Endothelial cell of umbilical vein (primary cell): Measurements from ENCODE around the gene CBX5. TPM values are rescaled to one million over a fixed set of nuclear protein-coding genes. Genes with fewer than 3 reads are reported as not detected.
A peak's percentile ranks its signal among the peaks of the same experiment; 100 is the strongest.

ENCODE experiments used
- BruUV-seq: library from RNA; stranded (reverse); fragments of 400-500 nt; replicated peaks from 2 replicates; lab custom pipeline; 2021; lab: Mats Ljungman, UMichigan
- CTCF ChIA-PET: fragments of 300-600, 350-600 bp; sonication (Branson Sonifier 250); formaldehyde crosslinking; loops from one replicate; lab custom pipeline; 2021; ENCODE audit warnings: antibody characterized with exemption, inconsistent platforms; lab: Charles Lee
- POLR2A ChIA-PET: fragments of 300-600, 350-600 bp; sonication (Branson Sonifier 250); formaldehyde crosslinking; loops from one replicate; lab custom pipeline; 2021; ENCODE audit warnings: antibody characterized with exemption, inconsistent platforms; lab: Charles Lee
- DNase-seq: peaks from one replicate; pipeline ENCODE4 v3.0.0-alpha.2; 2011; ENCODE audit warnings: low read depth, low spot score
- FAIRE-seq: peaks from 2 replicates; lab custom pipeline; 2011; peaks lifted over from hg19 to GRCh38; lab: Jason Lieb, UNC
- H2AFZ ChIP-seq: 2 replicates; pipeline ENCODE4 v1.6.0; 2012; ENCODE audit warnings: low read depth, low read length, control low read depth, inconsistent platforms
- H3K27ac ChIP-seq: 2 replicates; pipeline ENCODE4 v1.5.1; 2011; ENCODE audit warnings: low read depth, mild to moderate bottlenecking, control low read depth, low read length, moderate library complexity; ENCODE audit not compliant: insufficient read depth
- H3K27me3 ChIP-seq, 2 experiments: 2 replicates each; pipeline versions ENCODE4 v1.6.0 to v1.6.1; 2011; ENCODE audit warnings: low read length in 2 of 2, mixed read lengths in 1 of 2; ENCODE audit not compliant: control insufficient read depth in 2 of 2, insufficient read depth in 2 of 2
- H3K36me3 ChIP-seq, 2 experiments: 2 replicates in 1 of 2; 3 replicates in 1 of 2; pipeline ENCODE4 v1.5.1; 2011; ENCODE audit warnings: low read length in 2 of 2, mild to moderate bottlenecking in 1 of 2, moderate library complexity in 1 of 2; ENCODE audit not compliant: control insufficient read depth in 2 of 2, insufficient read depth in 2 of 2; ENCODE audit errors: extremely low read depth in 1 of 2
- H3K4me1 ChIP-seq: 3 replicates; pipeline ENCODE4 v1.5.1; 2011; ENCODE audit warnings: mild to moderate bottlenecking, low read length; ENCODE audit not compliant: control insufficient read depth, insufficient read depth; ENCODE audit errors: extremely low read depth
- H3K4me2 ChIP-seq: 2 replicates; pipeline ENCODE4 v1.6.1; 2011; ENCODE audit warnings: low read length, control low read depth, mixed read lengths; ENCODE audit not compliant: insufficient read depth
- H3K4me3 ChIP-seq, 3 experiments: fragments of 200-600 bp in 1 of 3; sonication (generic), shearing (Covaris generic) in 1 of 3; replicated peaks in 1 of 3; 2 replicates each; pipeline ENCODE4 v1.5.1; 2011 to 2016; ENCODE audit warnings: control low read depth in 3 of 3, low read length in 3 of 3, mild to moderate bottlenecking in 2 of 3, inconsistent platforms in 1 of 3, low read depth in 1 of 3, moderate library complexity in 1 of 3; ENCODE audit not compliant: insufficient read depth in 1 of 3
- H3K79me2 ChIP-seq: 2 replicates; pipeline ENCODE4 v1.6.0; 2012; ENCODE audit warnings: low read length, inconsistent platforms; ENCODE audit not compliant: control insufficient read depth, insufficient read depth
- H3K9ac ChIP-seq: replicated peaks from 2 replicates; pipeline ENCODE3; 2011; ENCODE audit warnings: low read length, control low read depth; ENCODE audit not compliant: insufficient read depth; ENCODE audit errors: extremely low read depth
- H3K9me1 ChIP-seq: replicated peaks from 3 replicates; pipeline ENCODE4 v1.6.0; 2011; ENCODE audit warnings: mild to moderate bottlenecking, low read length; ENCODE audit not compliant: control insufficient read depth, insufficient read depth; ENCODE audit errors: extremely low read depth
- H3K9me3 ChIP-seq: replicated peaks from 2 replicates; pipeline ENCODE4 v1.5.1; 2012; ENCODE audit warnings: low read length, inconsistent platforms; ENCODE audit not compliant: control insufficient read depth, insufficient read depth
- H4K20me1 ChIP-seq: replicated peaks from 2 replicates; pipeline ENCODE3; 2011; ENCODE audit warnings: mild to moderate bottlenecking, low read length; ENCODE audit not compliant: control insufficient read depth, insufficient read depth; ENCODE audit errors: extremely low read depth
- CTCF ChIP-seq, 2 donors: IDR thresholded peaks; 1 replicate in 1 of 2; 2 replicates in 1 of 2; pipeline ENCODE4 v1.5.1; 2011; ENCODE audit warnings: low read length in 2 of 2, mild to moderate bottlenecking in 2 of 2, moderate library complexity in 2 of 2, control low read depth in 1 of 2, inconsistent platforms in 1 of 2, low read depth in 1 of 2; ENCODE audit not compliant: insufficient read depth in 1 of 2; ENCODE audit errors: extremely low read depth in 1 of 2
- EZH2 ChIP-seq: IDR thresholded peaks from 2 replicates; pipeline ENCODE4 v1.6.1; 2012; ENCODE audit warnings: borderline replicate concordance, low read depth, mild to moderate bottlenecking, moderate library complexity, low read length, inconsistent platforms; ENCODE audit not compliant: severe bottlenecking
- FOS ChIP-seq: IDR thresholded peaks from 2 replicates; pipeline ENCODE4 v1.6.1; 2011; ENCODE audit warnings: mild to moderate bottlenecking, low read length, moderate library complexity, borderline replicate concordance; ENCODE audit not compliant: insufficient read depth
- GATA2 ChIP-seq: IDR thresholded peaks from 2 replicates; pipeline ENCODE4 v1.7.0; 2011; ENCODE audit warnings: low read depth, mild to moderate bottlenecking, moderate library complexity, mixed read lengths, low read length; ENCODE audit not compliant: insufficient read length, insufficient read depth
- JUN ChIP-seq: IDR thresholded peaks from 2 replicates; pipeline ENCODE4 v1.6.1; 2011; ENCODE audit warnings: borderline replicate concordance, low read depth; ENCODE audit not compliant: insufficient read length, insufficient read depth
- MAX ChIP-seq: IDR thresholded peaks from 2 replicates; pipeline ENCODE4 v1.6.1; 2011; ENCODE audit not compliant: insufficient read depth, insufficient read length
- MYC ChIP-seq: IDR thresholded peaks from one replicate; pipeline ENCODE4 v1.6.1; 2011; ENCODE audit warnings: mild to moderate bottlenecking, low read depth, low read length
- POLR2A ChIP-seq: IDR thresholded peaks from 2 replicates; pipeline ENCODE4 v1.6.1; 2012; ENCODE audit warnings: low read depth, mild to moderate bottlenecking, control low read depth, low read length
- POLR2AphosphoS5 ChIP-seq: IDR thresholded peaks from 2 replicates; pipeline ENCODE4 v1.6.1; 2012; ENCODE audit warnings: low read depth, mild to moderate bottlenecking, control low read depth, low read length, moderate library complexity; ENCODE audit not compliant: insufficient read depth
- dilution Hi-C: fragments of 300-500 bp; cut with MboI; formaldehyde crosslinking; loops from one replicate; pipeline ENCODE4 v1.15.0; 2019; ENCODE audit warnings: low sequenced_read_pairs; ENCODE audit not compliant: extremely low pct_ligation_motif_present
- intact Hi-C: fragments of 100-400 bp; cut with micrococcal nuclease; formaldehyde crosslinking; loops from one replicate; pipeline ENCODE4 v1.10.0; 2022
- polyA plus RNA-seq, 4 experiments: library from polyadenylated mRNA; depleted of rRNA in 3 of 4; stranded (reverse) in 3 of 4; unstranded in 1 of 4; fragments of >200 nt; gene quantifications; 2 replicates each; pipeline versions ENCODE4 v1.2.1 to v1.2.3, GENCODE V29; 2011 to 2012; ENCODE audit warnings: missing spikeins in 1 of 4
- total RNA-seq: library from RNA; stranded (reverse); gene quantifications from 2 replicates; pipeline ENCODE4 v1.2.3, GENCODE V29; 2021

Gene CBX5
- total and polyA plus RNA-seq, 2 donors (not counting 3 experiments of a cell fraction or from before 2014, with no cell fraction given), result 22.8 to 111 TPM

DNA sequence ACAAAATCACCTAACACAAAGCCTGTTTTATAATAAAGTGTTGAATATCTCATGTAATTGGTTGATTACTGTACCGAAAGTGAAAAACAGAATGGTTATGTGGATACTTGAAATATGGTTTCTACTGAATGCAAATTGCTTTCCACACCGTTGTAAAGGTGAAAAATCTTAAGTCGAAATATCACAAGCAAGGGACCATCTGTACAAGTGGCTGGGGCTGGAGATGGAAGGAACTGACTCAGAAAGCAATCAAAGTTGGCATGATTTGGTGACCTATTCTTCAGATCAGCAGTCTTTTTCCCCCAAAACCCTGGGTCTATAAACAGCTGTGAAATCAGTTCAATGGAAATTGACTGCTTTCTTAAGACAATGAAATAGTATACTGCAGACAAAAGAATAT, 3.6 kb downstream of the CBX5 start:
- peaks cover 22% of the 10 kb centered on the region for H3K4me1 ChIP-seq
- no peaks in the 10 kb centered on the region for H3K27me3 ChIP-seq
- no peaks in the 10 kb centered on the region for H3K9me1 ChIP-seq
- CTCF ChIA-PET, result interaction anchor here (0.8 to 1.4 kb wide), 2 partner anchors 17 to 24 kb away, joined by 3 to 16 read pairs; no protein-coding TSS in a partner anchor
- peaks cover 72% of the 10 kb centered on the region for H3K79me2 ChIP-seq
- H3K9ac ChIP-seq, result no peak overlapping the region
- no peaks in the 10 kb centered on the region for H3K9me3 ChIP-seq
- dilution Hi-C loops (no loop called here), intact Hi-C loops (no loop called here)
- no peak overlapping the region for H2AFZ ChIP-seq
- TF ChIP-seq POLR2AphosphoS5 (no peak), POLR2A (peak; percentile 51)
- POLR2A ChIA-PET, result no interaction called here
- FAIRE-seq (no peak), DNase-seq (peak; percentile 38)
- no peak overlapping the region for H3K4me3 ChIP-seq
- peaks cover 0 to 6% of the 10 kb centered on the region in 2 experiments for H3K36me3 ChIP-seq
- no peaks in the 10 kb centered on the region for H4K20me1 ChIP-seq
- H3K27ac ChIP-seq, result no peak overlapping the region
- no peak overlapping the region for H3K4me2 ChIP-seq
- no TSS peak for BruUV-seq

DNA sequence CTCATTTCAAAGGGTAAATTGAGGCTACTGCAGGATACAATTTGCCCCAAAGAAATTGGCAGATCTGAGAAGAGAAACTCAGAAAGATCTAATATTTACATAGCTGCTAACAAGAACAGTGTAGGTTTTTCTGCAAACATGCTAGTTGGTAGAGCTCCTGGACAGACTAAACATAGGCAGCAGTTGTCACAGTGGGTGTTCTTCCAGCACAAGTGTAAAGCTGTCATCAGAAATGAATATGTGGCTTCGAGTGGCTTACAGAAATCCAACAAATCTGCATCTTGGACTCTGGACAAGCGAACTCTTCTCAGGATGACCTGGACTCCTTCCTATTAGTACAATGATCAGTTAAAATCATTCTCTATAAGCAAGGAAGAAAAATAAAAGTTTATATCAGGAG, 5.9 kb downstream of the CBX5 start:
- no peak for DNase-seq
- TF ChIP-seq EZH2, result no peak
- TF ChIP-seq FOS, result no peak
- no peak for TF ChIP-seq POLR2A
- no peak for TF ChIP-seq JUN
- no peak for TF ChIP-seq POLR2AphosphoS5
- no peak for TF ChIP-seq GATA2
- TF ChIP-seq CTCF (IDR thresholded peaks at IDR 0.05; ENCODE audit: extremely low read depth in 1 of 2, insufficient read depth in 1 of 2, low read depth in 1 of 2, low read length in 2 of 2), result no peak
- TF ChIP-seq MYC, result no peak
- TF ChIP-seq MAX, result no peak
- H3K79me2 ChIP-seq, result peaks cover 60% of the 10 kb centered on the region
- no peaks in the 10 kb centered on the region for H4K20me1 ChIP-seq
- peaks cover 22% of the 10 kb centered on the region for H3K4me1 ChIP-seq
- no peak overlapping the region for H3K4me2 ChIP-seq
- intact Hi-C loops (no loop called here), dilution Hi-C loops (no loop called here)
- no peaks in the 10 kb centered on the region for H3K9me1 ChIP-seq
- H3K9ac ChIP-seq, result no peak overlapping the region
- no peaks in the 10 kb centered on the region for H3K9me3 ChIP-seq
- BruUV-seq, result no TSS peak
- no peaks in the 10 kb centered on the region for H3K27me3 ChIP-seq
- H3K36me3 ChIP-seq, result peaks cover 0 to 6% of the 10 kb centered on the region in 2 experiments
- ChIA-PET POLR2A (no interaction called here), CTCF (interaction anchor here (0.9 kb wide), 1 partner anchor 22 kb away, joined by 3 read pairs; no protein-coding TSS in a partner anchor)
- H2AFZ ChIP-seq, result no peak overlapping the region
- H3K4me3 ChIP-seq, result no peak overlapping the region
- no peak overlapping the region for H3K27ac ChIP-seq
- FAIRE-seq, result no peak
